GM19395 (cell line): ENCODE results near the gene TTC9.

Source experiments
- ATAC-seq: cut with Tn5 transposase; IDR thresholded peaks from one replicate; pipeline ENCODE4 v1.9.1; 2021; ENCODE audit warnings: mild to moderate bottlenecking, moderate library complexity; ENCODE audit not compliant: unreplicated experiment

The TTC9 gene

DNA sequence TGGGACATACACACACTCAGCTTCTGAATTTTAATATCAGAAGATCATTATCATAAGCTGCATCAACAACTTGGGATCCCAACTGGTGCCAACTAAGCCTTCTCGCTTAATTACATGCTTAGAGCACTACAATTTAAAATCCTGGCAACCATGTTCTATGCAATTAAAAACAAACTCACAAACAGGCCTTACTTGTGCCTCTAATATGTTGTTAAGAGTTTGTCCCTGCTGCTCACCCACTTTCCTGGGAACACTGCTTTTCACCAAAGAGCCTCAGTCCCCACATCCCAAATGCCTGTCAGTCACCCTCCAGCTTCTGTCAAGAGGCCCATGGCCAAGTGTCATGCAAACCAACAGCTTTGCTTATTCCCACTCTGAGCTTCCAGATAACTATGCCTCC lies 69.7 kb downstream of the TTC9 start:
- ATAC-seq, result no peak

GRCh38 chr14:70713096-70713495 lies 71.4 kb downstream of the TTC9 start:
- no peak for ATAC-seq

DNA sequence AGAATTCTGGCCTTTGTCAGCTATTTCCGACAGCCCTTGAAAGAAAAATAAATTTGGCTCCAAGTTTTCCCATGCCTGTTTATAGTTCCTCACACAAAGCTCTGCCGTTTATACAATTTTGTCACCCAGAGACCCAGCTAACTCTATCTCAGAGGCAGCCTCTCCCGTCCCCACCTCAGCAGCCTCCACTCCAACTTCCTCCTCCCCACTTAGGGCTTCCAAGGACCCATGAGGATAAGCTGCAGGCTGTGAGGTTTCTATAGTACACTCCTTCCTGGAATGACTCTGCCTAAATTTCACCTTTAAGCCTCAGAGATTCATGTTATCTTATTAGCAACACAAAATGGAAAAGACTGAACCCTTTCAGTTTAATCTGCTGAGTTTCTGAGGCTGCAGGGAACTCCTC lies 71.8 kb downstream of the TTC9 start:
- ATAC-seq, result no peak

DNA sequence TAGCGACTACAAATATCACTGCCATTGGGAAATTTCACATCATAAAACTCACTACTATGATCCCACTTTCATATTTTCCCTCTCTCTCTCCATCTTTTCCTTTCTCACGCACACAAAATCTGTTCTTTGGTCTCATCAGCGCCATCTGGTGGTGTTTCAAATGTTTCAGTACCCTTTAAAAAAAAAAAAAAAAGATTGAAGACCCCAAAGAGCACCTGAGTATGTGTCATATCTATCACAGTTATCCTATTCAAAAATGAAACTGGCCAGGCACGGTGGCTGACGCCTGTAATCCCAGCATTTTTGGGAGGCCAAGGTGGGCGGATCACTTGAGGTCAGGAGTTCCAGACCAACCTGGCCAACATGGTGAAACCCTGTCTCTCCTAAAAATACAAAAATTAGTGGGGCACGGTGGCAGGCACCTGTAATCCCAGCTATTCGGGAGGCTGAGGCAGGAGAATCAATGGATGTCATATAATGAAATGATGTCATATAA lies 72.4 kb downstream of the TTC9 start:
- no peak for ATAC-seq

- ATAC-seq, result no peak
Measured at GRCh38 chr14:70716483-70716882, 74.8 kb downstream of the TTC9 start.

GRCh38 chr14:70716958-70717357 lies 75.2 kb downstream of the TTC9 start:
- no peak for ATAC-seq

DNA sequence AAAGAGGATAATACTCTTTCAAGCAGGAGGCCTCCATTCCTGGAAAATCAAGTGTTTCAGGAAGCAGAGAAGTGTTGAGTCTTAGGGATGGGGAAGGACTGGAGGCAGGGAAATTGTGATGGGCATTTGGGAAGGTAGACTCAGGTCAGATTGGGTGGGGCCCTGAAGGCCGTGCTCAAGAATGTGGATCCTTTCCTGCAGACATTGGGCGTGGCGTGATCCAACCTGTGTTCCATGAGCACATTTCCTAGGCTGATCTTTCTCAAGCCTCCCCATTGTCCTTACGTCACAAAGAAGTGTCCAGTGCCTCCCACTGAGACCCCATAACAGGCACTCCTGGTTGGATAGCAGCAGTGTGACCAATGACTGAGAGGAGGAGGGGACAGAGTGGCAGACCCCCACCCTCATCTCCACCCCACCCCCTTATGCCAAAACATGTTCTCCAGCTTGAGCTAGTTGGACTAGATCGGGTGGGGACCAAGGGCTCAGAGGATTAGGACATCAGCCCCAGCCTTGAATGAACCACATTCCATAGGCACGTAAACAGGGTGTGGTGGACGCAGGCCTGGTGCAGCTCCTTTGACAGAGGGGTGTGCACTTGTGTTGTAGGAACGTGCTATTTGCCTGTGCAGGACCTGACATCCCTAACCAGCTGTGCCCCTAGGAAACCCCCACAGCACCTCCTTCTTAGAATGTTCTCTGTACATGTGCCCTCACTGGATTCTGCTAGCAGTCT lies 76.8 kb downstream of the TTC9 start:
- ATAC-seq, result no peak

DNA sequence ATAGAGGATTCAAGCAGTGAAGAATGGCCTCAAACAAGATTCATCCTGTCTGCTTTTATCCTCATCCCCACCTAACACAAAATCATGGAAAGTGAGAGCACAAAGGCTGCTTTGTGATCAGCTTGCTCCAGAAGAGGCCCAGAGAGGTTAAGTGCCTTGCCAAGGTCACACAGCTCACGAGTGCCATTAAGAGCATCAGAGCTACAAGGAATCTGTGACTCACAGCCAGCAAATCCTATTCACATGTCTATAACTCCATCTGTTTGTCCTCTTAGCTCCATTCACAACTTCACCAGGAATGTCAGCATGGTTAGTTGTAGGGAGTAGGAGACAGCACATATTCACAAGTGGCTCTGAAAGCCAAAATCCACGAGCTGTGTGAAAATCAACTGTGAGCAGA lies 79.8 kb downstream of the TTC9 start:
- no peak for ATAC-seq

DNA sequence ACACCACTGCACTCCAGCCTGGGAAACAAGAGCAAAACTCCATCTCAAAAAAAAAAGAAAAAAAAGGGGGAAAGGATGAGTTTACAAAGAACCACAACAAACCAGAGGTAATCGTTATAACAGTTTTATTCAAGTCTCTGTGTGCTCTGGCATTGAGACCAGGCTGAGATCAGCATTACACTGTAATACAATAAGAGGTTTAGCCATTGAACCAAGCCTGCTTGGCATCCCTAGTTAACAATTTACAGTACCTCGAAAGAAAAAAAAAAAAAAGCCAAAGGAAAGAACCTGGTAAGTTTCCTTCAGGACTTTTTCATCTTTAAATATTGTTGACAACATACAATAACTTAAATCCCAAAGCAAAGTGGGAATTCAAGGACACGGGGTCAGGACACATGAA lies 80.7 kb downstream of the TTC9 start:
- no peak for ATAC-seq

DNA sequence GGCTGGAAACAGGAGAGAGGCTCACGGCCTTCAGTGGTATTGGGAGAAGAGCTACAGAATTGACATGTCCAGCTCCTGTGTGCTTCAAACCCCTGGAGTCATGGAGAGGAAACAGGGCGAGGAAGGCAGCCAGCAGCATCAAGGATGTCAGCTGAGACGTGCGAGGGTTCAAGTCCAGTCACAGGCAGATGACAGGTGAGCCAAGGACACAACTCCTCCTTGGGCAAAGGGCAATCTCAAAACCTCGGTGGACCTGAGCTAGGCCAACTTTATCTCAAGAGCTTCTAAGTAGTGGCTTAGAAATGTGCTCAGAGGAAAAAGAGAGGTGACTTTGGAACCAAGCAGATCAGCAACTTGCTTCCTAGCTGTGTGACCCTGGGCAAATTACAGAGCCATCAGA lies 81.6 kb downstream of the TTC9 start:
- no peak for ATAC-seq

- ATAC-seq, result no peak
Measured at GRCh38 chr14:70724110-70724509, 82.4 kb downstream of the TTC9 start.

DNA sequence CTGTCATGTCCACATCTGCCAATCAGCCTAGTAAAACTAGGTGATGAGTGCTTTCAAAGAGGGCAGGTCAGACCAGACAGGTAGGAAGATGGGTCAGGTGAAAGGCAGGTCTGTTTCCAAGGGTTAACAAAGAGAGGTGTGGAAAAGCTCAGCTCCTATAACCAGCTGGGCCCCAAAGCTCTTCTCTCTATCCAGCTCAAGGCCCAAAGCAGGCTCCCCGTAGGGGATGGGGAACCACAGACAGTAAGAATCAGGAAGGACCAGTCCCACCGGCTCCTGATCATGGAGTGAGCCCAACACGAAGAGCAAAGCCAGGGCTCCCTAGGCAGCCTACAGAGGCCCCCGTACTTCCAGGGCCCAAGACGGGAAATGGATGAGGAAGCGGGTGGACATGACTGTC lies 83.2 kb downstream of the TTC9 start:
- ATAC-seq, result no peak
